Kidney (tissue), 14 donors: ENCODE measurements around the gene POU2F1. TPM values are rescaled to one million over a fixed set of nuclear protein-coding genes. Genes with fewer than 3 reads are reported as not detected.

ENCODE experiments used
- DNase-seq, 5 donors: peaks; one replicate each; pipeline ENCODE4 v3.0.0-alpha.2; 2013 to 2020
- FAIRE-seq: peaks from 2 replicates; lab custom pipeline; 2012; peaks lifted over from hg19 to GRCh38; lab: Jason Lieb, UNC
- H3K27ac ChIP-seq, 2 donors: one replicate each; pipeline ENCODE4 v1.7.0; 2013; ENCODE audit warnings: low read depth in 2 of 2, low read length in 2 of 2, inconsistent platforms in 1 of 2
- H3K27me3 ChIP-seq: one replicate; pipeline ENCODE4 v1.7.1; 2013; ENCODE audit warnings: low read length, inconsistent platforms; ENCODE audit not compliant: control insufficient read depth, insufficient read depth
- H3K36me3 ChIP-seq, 3 donors: one replicate each; pipeline versions ENCODE4 v1.7.0 to v1.7.1; 2013; ENCODE audit warnings: low read length in 3 of 3, control low read depth in 1 of 3, inconsistent platforms in 1 of 3; ENCODE audit not compliant: insufficient read depth in 3 of 3, control insufficient read depth in 2 of 3
- H3K4me1 ChIP-seq, 3 donors: one replicate each; pipeline versions ENCODE4 v1.7.0 to v1.7.1; 2013; ENCODE audit warnings: low read length in 3 of 3, inconsistent platforms in 1 of 3, low read depth in 1 of 3; ENCODE audit not compliant: control insufficient read depth in 2 of 3, insufficient read depth in 2 of 3
- H3K4me3 ChIP-seq, 3 donors: one replicate each; pipeline versions ENCODE4 v1.7.0 to v1.8.1; 2013; ENCODE audit warnings: low read length in 3 of 3, control low read depth in 1 of 3, inconsistent platforms in 1 of 3
- H3K9ac ChIP-seq, 3 donors: one replicate each; pipeline versions ENCODE4 v1.7.0 to v1.7.1; 2013; ENCODE audit warnings: low read length in 3 of 3, control low read depth in 1 of 3, inconsistent platforms in 1 of 3
- H3K9me3 ChIP-seq, 3 donors: one replicate each; pipeline versions ENCODE4 v1.7.0 to v1.7.1; 2013; ENCODE audit warnings: low read length in 3 of 3, control low read depth in 1 of 3, inconsistent platforms in 1 of 3; ENCODE audit not compliant: control insufficient read depth in 2 of 3, insufficient read depth in 1 of 3
- CTCF ChIP-seq: IDR thresholded peaks from 3 replicates; pipeline ENCODE4 v1.5.1; 2012; ENCODE audit warnings: mild to moderate bottlenecking, moderate library complexity, borderline replicate concordance; ENCODE audit not compliant: insufficient read depth; ENCODE audit errors: extremely low read depth
- intact Hi-C: fragments of 100-400 bp; cut with DNase I; formaldehyde crosslinking; loops from one replicate; pipeline ENCODE4 v1.11.1; 2022
- polyA plus RNA-seq: library from polyadenylated mRNA; stranded (reverse); fragments of 350-450 nt; fragmentation: Illumina TruSeq; extraction: RNeasy Lipid Tissue Mini Kit (QIAGEN cat#74804); gene quantifications from one replicate; pipeline ENCODE4 v1.2.3, GENCODE V29; 2014; ENCODE audit warnings: low read depth, low replicate concordance; ENCODE audit not compliant: insufficient read depth
- total RNA-seq: library from RNA; stranded (reverse); fragmentation: NEBNext Ultra II Directional; extraction: Animal tissue kit (Norgen Biotek cat#: 25700); gene quantifications from one replicate; pipeline ENCODE4 v1.2.1, GENCODE V29; 2021
- donor health status: control.
- donor health status: control.
- donor health status: control.
- donor health status: control.
- donor health status: control.
- donor health status: DM: yes; HTN: yes; CAD: no.
- donor health status: Normal renal cell carcinoma (clear cell type).

The POU2F1 gene
- total and polyA plus RNA-seq, 2 donors from 2014 or later = 1.9 to 25.2 TPM

DNA sequence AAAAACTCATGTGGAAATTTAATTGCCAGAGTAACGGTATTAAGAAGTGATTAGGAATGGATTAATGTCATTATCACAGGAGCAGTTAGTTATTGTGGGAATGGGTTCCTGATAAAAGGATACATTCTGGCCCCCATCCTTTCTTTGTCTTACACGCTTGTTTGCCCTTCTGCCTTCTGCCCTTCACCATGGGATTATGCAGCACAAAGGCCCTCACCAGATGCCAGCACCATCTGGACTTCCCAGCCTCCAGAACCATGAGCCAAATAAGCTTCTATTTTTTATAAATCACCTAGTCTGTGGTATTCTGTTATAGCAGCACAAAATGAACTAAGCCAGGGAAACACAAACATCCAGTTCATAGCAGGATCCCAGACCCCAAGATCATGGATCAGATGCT is 33.9 kb upstream of the POU2F1 start:
- DNase-seq = no peak
- no peaks in the 10 kb centered on the region for H3K4me1 ChIP-seq
- no peak overlapping the region for H3K4me3 ChIP-seq
- no peaks in the 10 kb centered on the region for H3K36me3 ChIP-seq
- H3K27ac ChIP-seq = no peak overlapping the region
- no peak for FAIRE-seq
- no peak for TF ChIP-seq CTCF
- intact Hi-C loops = no loop called here
- no peaks in the 10 kb centered on the region for H3K9me3 ChIP-seq
- H3K9ac ChIP-seq = no peak overlapping the region
- no peaks in the 10 kb centered on the region for H3K27me3 ChIP-seq

DNA sequence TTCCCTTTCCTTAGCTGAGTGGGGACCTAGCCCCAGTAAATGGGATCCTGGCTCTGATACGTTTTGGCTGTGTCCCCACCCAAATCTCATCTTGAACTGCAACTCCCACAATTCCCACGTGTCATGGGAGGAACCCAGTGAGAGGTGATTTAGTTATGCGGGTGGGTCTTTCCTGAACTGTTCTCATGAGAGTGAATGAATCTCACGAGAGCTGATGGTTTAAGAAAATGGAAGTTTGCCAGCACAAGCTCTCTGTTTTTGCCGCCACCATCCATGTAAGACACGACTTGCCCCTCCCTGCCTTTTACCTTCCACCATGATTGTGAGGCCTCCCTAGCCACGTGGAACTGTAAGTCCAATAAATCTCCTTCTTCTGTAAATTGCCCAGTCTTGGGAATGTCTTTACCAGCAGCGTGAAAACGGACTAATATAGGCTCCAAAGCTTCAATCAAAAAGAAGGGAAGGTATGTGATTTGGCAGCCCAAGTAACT is 29.9 kb upstream of the POU2F1 start:
- FAIRE-seq (no peak), DNase-seq (no peak)
- H3K9me3 ChIP-seq = no peaks in the 10 kb centered on the region
- H3K9ac ChIP-seq = no peak overlapping the region
- H3K27me3 ChIP-seq = no peaks in the 10 kb centered on the region
- H3K27ac ChIP-seq = no peak overlapping the region
- H3K4me1 ChIP-seq = no peaks in the 10 kb centered on the region
- intact Hi-C loops = no loop called here
- no peak overlapping the region for H3K4me3 ChIP-seq
- TF ChIP-seq CTCF = no peak
- no peaks in the 10 kb centered on the region for H3K36me3 ChIP-seq

- Histone ChIP-seq H3K36me3 (no peaks in the 10 kb centered on the region), H3K27ac (no peak overlapping the region), H3K9ac (no peak overlapping the region), H3K4me3 (no peak overlapping the region), H3K9me3 (no peaks in the 10 kb centered on the region), H3K27me3 (no peaks in the 10 kb centered on the region), H3K4me1 (no peaks in the 10 kb centered on the region)
- TF ChIP-seq CTCF = no peak
- DNase-seq = no peak
- intact Hi-C loops = no loop called here
- no peak for FAIRE-seq
These were observed 28.7 kb upstream of the POU2F1 start for GRCh38 chr1:167191958-167192357.

DNA sequence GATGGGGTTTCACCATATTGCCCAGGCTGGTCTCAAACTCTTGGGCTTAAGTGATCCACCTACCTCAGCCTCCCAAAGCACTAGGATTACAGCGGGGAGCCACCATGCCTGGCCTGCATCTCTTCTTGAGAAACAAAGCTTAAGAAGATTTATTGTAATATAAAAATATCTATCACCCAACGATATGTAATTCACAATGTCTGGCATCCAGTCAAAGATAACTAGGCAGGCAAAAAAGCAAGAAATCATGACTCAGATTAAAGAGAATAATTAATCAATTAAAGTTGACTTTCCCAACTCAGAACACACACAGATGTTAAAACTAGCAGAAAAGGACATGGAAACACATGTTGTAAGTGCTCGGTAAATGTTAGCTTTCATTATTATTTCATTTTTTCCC is 26.5 kb upstream of the POU2F1 start:
- Histone ChIP-seq H3K4me1 (no peaks in the 10 kb centered on the region), H3K9me3 (no peaks in the 10 kb centered on the region), H3K9ac (no peak overlapping the region), H3K36me3 (no peaks in the 10 kb centered on the region), H3K27ac (no peak overlapping the region), H3K4me3 (no peak overlapping the region), H3K27me3 (no peaks in the 10 kb centered on the region)
- intact Hi-C loops = no loop called here
- FAIRE-seq (no peak), DNase-seq (no peak)
- TF ChIP-seq CTCF = no peak
